OCI-LY1 (cell line): Measurements from ENCODE around the gene PRKAB1.

Experiments used
- H2AFZ ChIP-seq: fragments of 200-600 bp; sonication (generic), shearing (Covaris generic); 2 replicates; pipeline ENCODE4 v1.6.0; 2014; ENCODE audit warnings: antibody characterized with exemption, mild to moderate bottlenecking, low read length
- H3F3A ChIP-seq: fragments of 200-600 bp; sonication (generic), shearing (Covaris generic); 2 replicates; pipeline ENCODE4 v1.6.0; 2014; ENCODE audit warnings: mild to moderate bottlenecking, antibody characterized with exemption, low read length, moderate library complexity; ENCODE audit not compliant: insufficient read depth
- H3K27ac ChIP-seq: fragments of 200-600 bp; sonication (generic); 2 replicates; pipeline ENCODE4 v1.5.1; 2014; ENCODE audit warnings: low read length, mixed run types, mild to moderate bottlenecking, low read depth; ENCODE audit not compliant: poor library complexity, severe bottlenecking
- H3K27me3 ChIP-seq: fragments of 200-600 bp; sonication (generic); 2 replicates; pipeline ENCODE4 v1.6.0; 2014; ENCODE audit warnings: antibody characterized with exemption, mild to moderate bottlenecking, low read length, moderate library complexity; ENCODE audit not compliant: insufficient read depth
- H3K36me3 ChIP-seq: fragments of 200-600 bp; sonication (generic); 2 replicates; pipeline ENCODE4 v1.6.1; 2014; ENCODE audit warnings: mild to moderate bottlenecking, antibody characterized with exemption, low read length, moderate library complexity, mixed read lengths; ENCODE audit not compliant: insufficient read depth
- H3K4me1 ChIP-seq: fragments of 200-600 bp; sonication (generic); 2 replicates; pipeline ENCODE4 v1.5.1; 2014; ENCODE audit warnings: mild to moderate bottlenecking, low read length, moderate library complexity; ENCODE audit not compliant: insufficient read depth, severe bottlenecking
- H3K4me2 ChIP-seq: fragments of 200-600 bp; sonication (generic), shearing (Covaris generic); 2 replicates; pipeline ENCODE4 v1.6.1; 2014; ENCODE audit warnings: low read length
- H3K4me3 ChIP-seq: fragments of 200-600 bp; sonication (generic); 2 replicates; pipeline ENCODE4 v1.5.1; 2014; ENCODE audit warnings: low read length, low read depth, mild to moderate bottlenecking, mixed read lengths; ENCODE audit not compliant: poor library complexity, severe bottlenecking
- H3K79me2 ChIP-seq: fragments of 200-600 bp; shearing (Covaris generic); 2 replicates; pipeline ENCODE4 v1.6.1; 2016; ENCODE audit warnings: mixed run types, low read length, mixed read lengths; ENCODE audit not compliant: insufficient read depth
- H3K9ac ChIP-seq: fragments of 200-600 bp; sonication (generic), shearing (Covaris generic); 2 replicates; pipeline ENCODE4 v1.6.1; 2014; ENCODE audit warnings: mild to moderate bottlenecking, low read length, mixed read lengths
- H3K9me2 ChIP-seq: fragments of 200-600 bp; sonication (generic), shearing (Covaris generic); 2 replicates; pipeline ENCODE4 v1.6.1; 2014; ENCODE audit warnings: low read depth, mild to moderate bottlenecking, low read length, mixed read lengths
- H3K9me3 ChIP-seq: fragments of 200-600 bp; shearing (Covaris generic); 2 replicates; pipeline ENCODE4 v1.6.1; 2014; ENCODE audit warnings: low read length, mixed read lengths
- H4K20me1 ChIP-seq: fragments of 200-600 bp; sonication (generic), shearing (Covaris generic); 2 replicates; pipeline ENCODE4 v1.6.0; 2016; ENCODE audit warnings: mild to moderate bottlenecking, low read length; ENCODE audit not compliant: insufficient read depth
- CTCF ChIP-seq: fragments of 200-600 bp; sonication (generic), shearing (Covaris generic); IDR thresholded peaks from 2 replicates; pipeline ENCODE4 v1.5.1; 2017; ENCODE audit warnings: mild to moderate bottlenecking, antibody characterized with exemption, low read length, moderate library complexity, mixed read lengths
- EZH2 ChIP-seq: fragments of 200-600 bp; sonication (generic), shearing (Covaris generic); IDR thresholded peaks from 2 replicates; pipeline ENCODE4 v1.8.0; 2017; ENCODE audit warnings: borderline replicate concordance, mixed run types, mild to moderate bottlenecking, antibody characterized with exemption, low read length, moderate library complexity, mixed read lengths

PRKAB1 gene

GRCh38 chr12:119687879-119688278 lies 19.9 kb downstream of the PRKAB1 start:
- no peak overlapping the region for H2AFZ ChIP-seq
- TF ChIP-seq EZH2 (no peak), CTCF (no peak)
- H3K9me2 ChIP-seq, result no peaks in the 10 kb centered on the region
- H4K20me1 ChIP-seq, result no peaks in the 10 kb centered on the region
- no peaks in the 10 kb centered on the region for H3K9me3 ChIP-seq
- H3K9ac ChIP-seq, result no peak overlapping the region
- H3K79me2 ChIP-seq, result no peaks in the 10 kb centered on the region
- no peak overlapping the region for H3K4me3 ChIP-seq
- H3K4me1 ChIP-seq, result peaks cover 2% of the 10 kb centered on the region
- peaks cover 60% of the 10 kb centered on the region for H3K36me3 ChIP-seq
- H3K27ac ChIP-seq, result no peak overlapping the region
- no peaks in the 10 kb centered on the region for H3F3A ChIP-seq
- no peak overlapping the region for H3K4me2 ChIP-seq
- no peaks in the 10 kb centered on the region for H3K27me3 ChIP-seq

GRCh38 chr12:119689935-119690500 lies 22.1 kb downstream of the PRKAB1 start:
- no peak overlapping the region for H3K4me2 ChIP-seq
- H3K4me1 ChIP-seq, result no peaks in the 10 kb centered on the region
- H3K27ac ChIP-seq, result no peak overlapping the region
- no peak overlapping the region for H3K4me3 ChIP-seq
- peaks cover 46% of the 10 kb centered on the region for H3K36me3 ChIP-seq
- H2AFZ ChIP-seq, result no peak overlapping the region
- TF ChIP-seq CTCF, result no peak
- TF ChIP-seq EZH2, result no peak
- H3K9me2 ChIP-seq, result no peaks in the 10 kb centered on the region
- no peaks in the 10 kb centered on the region for H3K79me2 ChIP-seq
- no peak overlapping the region for H3K9ac ChIP-seq
- H4K20me1 ChIP-seq, result no peaks in the 10 kb centered on the region
- no peaks in the 10 kb centered on the region for H3K27me3 ChIP-seq
- no peaks in the 10 kb centered on the region for H3F3A ChIP-seq
- no peaks in the 10 kb centered on the region for H3K9me3 ChIP-seq

- no peaks in the 10 kb centered on the region for H3K27me3 ChIP-seq
- H3K9ac ChIP-seq, result no peak overlapping the region
- H4K20me1 ChIP-seq, result no peaks in the 10 kb centered on the region
- H3K9me3 ChIP-seq, result no peaks in the 10 kb centered on the region
- no peaks in the 10 kb centered on the region for H3F3A ChIP-seq
- TF ChIP-seq CTCF (no peak), EZH2 (no peak)
- no peaks in the 10 kb centered on the region for H3K79me2 ChIP-seq
- H3K36me3 ChIP-seq, result peaks cover 39% of the 10 kb centered on the region
- no peak overlapping the region for H3K27ac ChIP-seq
- no peaks in the 10 kb centered on the region for H3K4me1 ChIP-seq
- H2AFZ ChIP-seq, result no peak overlapping the region
- no peaks in the 10 kb centered on the region for H3K9me2 ChIP-seq
- H3K4me2 ChIP-seq, result no peak overlapping the region
- H3K4me3 ChIP-seq, result no peak overlapping the region
Measured at GRCh38 chr12:119691202-119691810, 23.4 kb downstream of the PRKAB1 start.
